ENCODE measurements around the gene CTPS2. TPM values are rescaled to one million over a fixed set of nuclear protein-coding genes. Genes with fewer than 3 reads are reported as not detected.

The CTPS2 gene
- total and polyA plus RNA-seq, 2 donors from 2014 or later = 5.9 to 13.7 TPM

DNA sequence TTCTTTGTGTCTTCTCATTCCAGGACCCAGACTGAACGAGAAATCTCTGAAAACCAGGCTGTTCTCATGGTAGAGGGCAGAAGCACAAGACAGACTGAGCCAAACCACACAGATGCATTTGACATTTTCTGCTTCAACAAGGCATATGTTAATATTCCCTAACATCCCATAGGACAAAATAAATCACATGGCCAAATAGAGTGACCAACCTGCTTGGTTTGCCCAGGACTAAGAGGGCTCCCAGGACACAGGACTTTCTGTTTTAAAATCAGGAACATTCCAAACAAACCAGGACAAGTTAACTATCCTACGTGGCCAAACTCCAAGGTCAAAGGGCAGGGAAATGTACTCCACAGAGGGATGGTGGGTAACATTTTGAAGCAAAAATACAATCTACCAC lies 11.7 kb downstream of the CTPS2 start:
- Histone ChIP-seq H3K27ac (ENCODE audit: low read depth in 2 of 2, low read length in 2 of 2) (no peak overlapping the region), H3K9me3 (ENCODE audit: control insufficient read depth in 2 of 3, insufficient read depth in 1 of 3, low read length in 3 of 3) (no peaks in the 10 kb centered on the region), H3K27me3 (ENCODE audit: control insufficient read depth, insufficient read depth, low read length) (no peaks in the 10 kb centered on the region), H3K9ac (ENCODE audit: low read length in 3 of 3) (no peak overlapping the region), H3K36me3 (ENCODE audit: control insufficient read depth in 2 of 3, insufficient read depth in 3 of 3, low read length in 3 of 3) (no peaks in the 10 kb centered on the region), H3K4me3 (ENCODE audit: low read length in 3 of 3) (no peak overlapping the region), H3K4me1 (ENCODE audit: control insufficient read depth in 2 of 3, insufficient read depth in 2 of 3, low read depth in 1 of 3, low read length in 3 of 3) (no peaks in the 10 kb centered on the region)
- intact Hi-C loops (cut with DNase I) = no loop called here
- DNase-seq (no peak), FAIRE-seq (no peak)
- TF ChIP-seq, protein P1, sequence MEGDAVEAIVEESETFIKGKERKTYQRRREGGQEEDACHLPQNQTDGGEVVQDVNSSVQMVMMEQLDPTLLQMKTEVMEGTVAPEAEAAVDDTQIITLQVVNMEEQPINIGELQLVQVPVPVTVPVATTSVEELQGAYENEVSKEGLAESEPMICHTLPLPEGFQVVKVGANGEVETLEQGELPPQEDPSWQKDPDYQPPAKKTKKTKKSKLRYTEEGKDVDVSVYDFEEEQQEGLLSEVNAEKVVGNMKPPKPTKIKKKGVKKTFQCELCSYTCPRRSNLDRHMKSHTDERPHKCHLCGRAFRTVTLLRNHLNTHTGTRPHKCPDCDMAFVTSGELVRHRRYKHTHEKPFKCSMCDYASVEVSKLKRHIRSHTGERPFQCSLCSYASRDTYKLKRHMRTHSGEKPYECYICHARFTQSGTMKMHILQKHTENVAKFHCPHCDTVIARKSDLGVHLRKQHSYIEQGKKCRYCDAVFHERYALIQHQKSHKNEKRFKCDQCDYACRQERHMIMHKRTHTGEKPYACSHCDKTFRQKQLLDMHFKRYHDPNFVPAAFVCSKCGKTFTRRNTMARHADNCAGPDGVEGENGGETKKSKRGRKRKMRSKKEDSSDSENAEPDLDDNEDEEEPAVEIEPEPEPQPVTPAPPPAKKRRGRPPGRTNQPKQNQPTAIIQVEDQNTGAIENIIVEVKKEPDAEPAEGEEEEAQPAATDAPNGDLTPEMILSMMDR (IDR thresholded peaks at IDR 0.05; ENCODE audit: borderline replicate concordance, extremely low read depth, insufficient read depth) = no peak

DNA sequence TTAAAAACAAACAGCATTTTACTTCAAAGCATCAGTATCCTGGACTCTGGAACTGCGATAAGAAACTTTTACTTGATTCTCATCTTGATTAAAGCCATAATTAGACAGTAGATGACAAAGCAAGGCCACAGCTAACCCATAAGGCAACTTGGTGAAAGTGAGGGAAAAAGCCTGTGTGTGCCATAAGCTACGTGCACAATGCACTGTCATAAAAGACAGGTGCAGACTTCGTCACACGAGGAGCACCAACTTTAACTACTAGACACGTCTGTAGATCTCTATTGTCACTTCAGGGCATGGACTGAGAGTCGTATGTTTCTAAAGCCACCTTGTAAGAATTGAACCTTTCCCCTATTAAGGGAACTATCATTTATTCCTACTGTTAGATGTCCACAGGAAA lies 13.1 kb downstream of the CTPS2 start:
- no peaks in the 10 kb centered on the region for H3K9me3 ChIP-seq (ENCODE audit: control insufficient read depth in 2 of 3, insufficient read depth in 1 of 3, low read length in 3 of 3)
- H3K9ac ChIP-seq (ENCODE audit: low read length in 3 of 3) = no peak overlapping the region
- H3K4me3 ChIP-seq (ENCODE audit: low read length in 3 of 3) = no peak overlapping the region
- no peak for FAIRE-seq
- H3K27me3 ChIP-seq (ENCODE audit: control insufficient read depth, insufficient read depth, low read length) = no peaks in the 10 kb centered on the region
- intact Hi-C loops (cut with DNase I) = no loop called here
- H3K27ac ChIP-seq (ENCODE audit: low read depth in 2 of 2, low read length in 2 of 2) = no peak overlapping the region
- H3K4me1 ChIP-seq (ENCODE audit: control insufficient read depth in 2 of 3, insufficient read depth in 2 of 3, low read depth in 1 of 3, low read length in 3 of 3) = no peaks in the 10 kb centered on the region
- no peak for DNase-seq
- no peaks in the 10 kb centered on the region for H3K36me3 ChIP-seq (ENCODE audit: control insufficient read depth in 2 of 3, insufficient read depth in 3 of 3, low read length in 3 of 3)
- TF ChIP-seq, protein P1 (IDR thresholded peaks at IDR 0.05; ENCODE audit: borderline replicate concordance, extremely low read depth, insufficient read depth) = no peak

DNA sequence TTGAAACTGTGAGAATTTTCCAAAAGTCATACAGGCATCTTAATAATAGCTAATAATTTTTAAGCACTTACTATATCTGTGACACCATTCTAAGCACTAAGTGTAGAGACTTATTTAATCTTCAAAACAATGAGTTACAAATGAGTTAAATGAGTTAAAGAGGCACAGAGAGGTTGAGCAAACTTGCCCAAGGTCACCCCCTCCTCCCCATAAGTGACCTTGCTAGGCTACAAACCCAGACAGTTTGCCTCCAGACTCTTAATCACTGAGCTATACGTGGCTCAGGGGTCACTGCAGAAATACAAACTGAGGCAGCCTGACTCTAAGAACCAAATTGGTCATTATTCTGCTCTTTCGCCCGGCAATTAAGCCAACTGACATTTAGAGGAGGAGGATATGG lies 15.5 kb downstream of the CTPS2 start:
- TF ChIP-seq, protein P1 (IDR thresholded peaks at IDR 0.05; ENCODE audit: borderline replicate concordance, extremely low read depth, insufficient read depth) = no peak
- Histone ChIP-seq H3K4me3 (ENCODE audit: low read length in 3 of 3) (no peak overlapping the region), H3K27me3 (ENCODE audit: control insufficient read depth, insufficient read depth, low read length) (no peaks in the 10 kb centered on the region), H3K36me3 (ENCODE audit: control insufficient read depth in 2 of 3, insufficient read depth in 3 of 3, low read length in 3 of 3) (no peaks in the 10 kb centered on the region), H3K9me3 (ENCODE audit: control insufficient read depth in 2 of 3, insufficient read depth in 1 of 3, low read length in 3 of 3) (no peaks in the 10 kb centered on the region), H3K9ac (ENCODE audit: low read length in 3 of 3) (no peak overlapping the region), H3K27ac (ENCODE audit: low read depth in 2 of 2, low read length in 2 of 2) (no peak overlapping the region), H3K4me1 (ENCODE audit: control insufficient read depth in 2 of 3, insufficient read depth in 2 of 3, low read depth in 1 of 3, low read length in 3 of 3) (no peaks in the 10 kb centered on the region)
- intact Hi-C loops (cut with DNase I) = no loop called here
- DNase-seq (no peak), FAIRE-seq (no peak)

DNA sequence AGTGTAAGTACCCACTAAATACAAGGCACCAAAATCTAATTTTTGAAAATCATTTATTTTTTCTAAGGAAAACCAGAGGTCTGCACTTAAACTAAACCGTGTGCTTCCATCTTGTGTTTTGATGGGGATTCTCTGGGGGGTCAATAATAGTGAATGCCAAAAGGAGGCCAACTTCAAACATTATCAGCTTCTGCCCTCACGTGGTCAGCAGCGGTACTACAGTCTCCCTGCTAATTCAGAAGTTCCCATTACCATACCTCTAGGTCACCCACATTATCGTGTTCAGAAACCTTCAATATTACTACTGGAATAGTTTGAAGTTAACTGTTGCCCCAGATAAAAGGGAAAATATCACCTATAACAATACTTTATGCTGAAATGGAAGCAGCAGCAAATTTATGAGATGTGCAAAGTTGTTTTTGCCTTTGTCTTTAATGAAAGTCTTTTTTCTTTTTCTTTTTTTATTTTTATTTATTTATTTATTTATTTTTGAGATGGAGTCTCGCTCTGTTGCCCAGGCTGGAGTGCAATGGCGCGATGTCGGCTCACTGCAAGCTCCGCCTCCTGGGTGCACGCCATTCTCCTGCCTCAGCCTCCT lies 17.3 kb downstream of the CTPS2 start:
- peak; percentile 72 for FAIRE-seq
- Histone ChIP-seq H3K36me3 (ENCODE audit: control insufficient read depth in 2 of 3, insufficient read depth in 3 of 3, low read length in 3 of 3) (no peaks in the 10 kb centered on the region), H3K4me1 (ENCODE audit: control insufficient read depth in 2 of 3, insufficient read depth in 2 of 3, low read depth in 1 of 3, low read length in 3 of 3) (no peaks in the 10 kb centered on the region), H3K4me3 (ENCODE audit: low read length in 3 of 3) (no peak overlapping the region), H3K9me3 (ENCODE audit: control insufficient read depth in 2 of 3, insufficient read depth in 1 of 3, low read length in 3 of 3) (no peaks in the 10 kb centered on the region), H3K9ac (ENCODE audit: low read length in 3 of 3) (no peak overlapping the region), H3K27me3 (ENCODE audit: control insufficient read depth, insufficient read depth, low read length) (no peaks in the 10 kb centered on the region), H3K27ac (ENCODE audit: low read depth in 2 of 2, low read length in 2 of 2) (no peak overlapping the region)
- DNase-seq = peak in 4 of 5 donors; percentile 45 to 59 (median 52)
- TF ChIP-seq, protein P1 (IDR thresholded peaks at IDR 0.05; ENCODE audit: borderline replicate concordance, extremely low read depth, insufficient read depth) = peak; percentile 78
- intact Hi-C loops (cut with DNase I) = no loop called here

All from kidney (tissue), 14 donors.